ENCODE data around the gene CMC1. TPM values are rescaled to one million over a fixed set of nuclear protein-coding genes. Genes with fewer than 3 reads are reported as not detected.
A peak's percentile ranks its signal among the peaks of the same experiment; 100 is the strongest.

Gene CMC1
- total and polyA plus RNA-seq, 9 of the 15 experiments (the other 6 are each of a cell fraction or from before 2014, with no cell fraction given), result 15.9 to 74.6 (median 48.9) TPM

DNA sequence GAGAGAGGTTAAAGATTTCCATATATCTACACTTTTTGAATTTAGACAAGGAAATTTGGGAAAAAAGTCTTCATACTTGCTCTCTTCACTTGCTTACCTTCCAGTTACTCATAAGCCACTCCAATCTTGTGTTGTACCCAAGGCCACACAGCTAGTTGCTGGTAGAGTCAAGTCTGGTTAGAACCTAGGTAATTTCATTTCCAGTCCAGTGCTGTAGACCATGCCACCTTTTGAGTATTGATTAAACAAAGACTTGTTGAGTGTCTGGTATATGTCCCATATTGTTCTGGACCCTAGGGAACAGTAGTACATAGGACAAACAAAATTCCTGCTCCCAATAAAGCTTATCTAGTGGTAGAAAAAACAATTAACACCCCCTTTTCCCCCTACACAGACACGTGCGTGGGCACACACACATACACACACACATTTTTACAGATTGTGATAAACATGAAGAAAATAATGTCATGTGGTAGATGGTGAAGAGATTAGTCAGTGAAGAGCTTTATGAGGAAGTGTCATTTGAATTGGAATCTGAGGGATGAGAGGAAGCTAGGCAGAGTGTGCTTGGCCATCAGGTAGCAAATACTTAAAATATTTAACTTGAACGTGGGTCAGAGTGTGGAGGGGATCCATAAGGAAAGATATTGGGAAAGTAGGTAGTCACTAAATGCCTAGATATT, 2.1 kb downstream of the CMC1 start (continued):
- no peak for TF ChIP-seq CAMTA2 (CRISPR knock-in tag; conservative IDR thresholded peaks at IDR 0.05)
- TF ChIP-seq ELF1 (tag; IDR thresholded peaks at IDR 0.05), result 0 out of 2 replicates have a peak, but pooled peaks have one; percentile 25
- TF ChIP-seq E2F8 (IDR thresholded peaks at IDR 0.05; ENCODE audit: low read depth, partially characterized antibody), result no peak
- no peak for TF ChIP-seq ELK1 (CRISPR knock-in tag; IDR thresholded peaks at IDR 0.05)
- TF ChIP-seq NCOA1 (IDR thresholded peaks at IDR 0.05; ENCODE audit: low read depth), result no peak
- TF ChIP-seq, protein P1, sequence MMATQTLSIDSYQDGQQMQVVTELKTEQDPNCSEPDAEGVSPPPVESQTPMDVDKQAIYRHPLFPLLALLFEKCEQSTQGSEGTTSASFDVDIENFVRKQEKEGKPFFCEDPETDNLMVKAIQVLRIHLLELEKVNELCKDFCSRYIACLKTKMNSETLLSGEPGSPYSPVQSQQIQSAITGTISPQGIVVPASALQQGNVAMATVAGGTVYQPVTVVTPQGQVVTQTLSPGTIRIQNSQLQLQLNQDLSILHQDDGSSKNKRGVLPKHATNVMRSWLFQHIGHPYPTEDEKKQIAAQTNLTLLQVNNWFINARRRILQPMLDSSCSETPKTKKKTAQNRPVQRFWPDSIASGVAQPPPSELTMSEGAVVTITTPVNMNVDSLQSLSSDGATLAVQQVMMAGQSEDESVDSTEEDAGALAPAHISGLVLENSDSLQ (IDR thresholded peaks at IDR 0.05), result no peak
- TF ChIP-seq MAFK (IDR thresholded peaks at IDR 0.05; ENCODE audit: low read length), result no peak
- no peak for TF ChIP-seq SETDB1 (IDR thresholded peaks at IDR 0.05; ENCODE audit: low read length)
- TF ChIP-seq ZNF830 (CRISPR knock-in tag; IDR thresholded peaks at IDR 0.05), result no peak
- peak; percentile 84 for TF ChIP-seq BHLHE40 (IDR thresholded peaks at IDR 0.05; ENCODE audit: low read length)
- TF ChIP-seq NBN (IDR thresholded peaks at IDR 0.05; ENCODE audit: low read depth), result no peak
- peak in 1 of 2 experiments; percentile 63; a peak in 1 of 4 replicates for TF ChIP-seq TEAD1 (CRISPR knock-in tag; IDR thresholded peaks at IDR 0.05)
- no peak for TF ChIP-seq DACH1 (IDR thresholded peaks at IDR 0.05; ENCODE audit: partially characterized antibody)
- TF ChIP-seq, protein P2, sequence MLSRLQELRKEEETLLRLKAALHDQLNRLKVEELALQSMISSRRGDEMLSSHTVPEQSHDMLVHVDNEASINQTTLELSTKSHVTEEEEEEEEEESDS (CRISPR knock-in tag; IDR thresholded peaks at IDR 0.05), result no peak
- TF ChIP-seq SMAD3 (CRISPR knock-in tag; conservative IDR thresholded peaks at IDR 0.05), result no peak
- TF ChIP-seq, protein P3, sequence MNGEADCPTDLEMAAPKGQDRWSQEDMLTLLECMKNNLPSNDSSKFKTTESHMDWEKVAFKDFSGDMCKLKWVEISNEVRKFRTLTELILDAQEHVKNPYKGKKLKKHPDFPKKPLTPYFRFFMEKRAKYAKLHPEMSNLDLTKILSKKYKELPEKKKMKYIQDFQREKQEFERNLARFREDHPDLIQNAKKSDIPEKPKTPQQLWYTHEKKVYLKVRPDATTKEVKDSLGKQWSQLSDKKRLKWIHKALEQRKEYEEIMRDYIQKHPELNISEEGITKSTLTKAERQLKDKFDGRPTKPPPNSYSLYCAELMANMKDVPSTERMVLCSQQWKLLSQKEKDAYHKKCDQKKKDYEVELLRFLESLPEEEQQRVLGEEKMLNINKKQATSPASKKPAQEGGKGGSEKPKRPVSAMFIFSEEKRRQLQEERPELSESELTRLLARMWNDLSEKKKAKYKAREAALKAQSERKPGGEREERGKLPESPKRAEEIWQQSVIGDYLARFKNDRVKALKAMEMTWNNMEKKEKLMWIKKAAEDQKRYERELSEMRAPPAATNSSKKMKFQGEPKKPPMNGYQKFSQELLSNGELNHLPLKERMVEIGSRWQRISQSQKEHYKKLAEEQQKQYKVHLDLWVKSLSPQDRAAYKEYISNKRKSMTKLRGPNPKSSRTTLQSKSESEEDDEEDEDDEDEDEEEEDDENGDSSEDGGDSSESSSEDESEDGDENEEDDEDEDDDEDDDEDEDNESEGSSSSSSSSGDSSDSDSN (IDR thresholded peaks at IDR 0.05; ENCODE audit: borderline replicate concordance in 1 of 2, low read depth in 2 of 2, low read length in 2 of 2), result no peak
- TF ChIP-seq PHF21A (IDR thresholded peaks at IDR 0.05; ENCODE audit: borderline replicate concordance, low read depth), result no peak
- TF ChIP-seq CBFA2T2 (conservative IDR thresholded peaks at IDR 0.05), result no peak
- TF ChIP-seq HNRNPUL1 (IDR thresholded peaks at IDR 0.05; ENCODE audit: low read length), result no peak
- no peak for TF ChIP-seq SAP30 (IDR thresholded peaks at IDR 0.05; ENCODE audit: borderline replicate concordance, insufficient read depth, low read depth, low read length, poor library complexity, severe bottlenecking)
- no peak for TF ChIP-seq ZNF274 (IDR thresholded peaks at IDR 0.05; ENCODE audit: borderline replicate concordance, low read depth, low read length)
- no peak for TF ChIP-seq SRSF7 (optimal IDR thresholded peaks at IDR 0.05; ENCODE audit: low read depth, low read length)
- no peak for TF ChIP-seq GTF2E2 (tag; IDR thresholded peaks at IDR 0.05)
